Endothelial cell of umbilical vein (primary cell): ENCODE measurements around the gene PIP4K2C. TPM values are rescaled to one million over a fixed set of nuclear protein-coding genes. Genes with fewer than 3 reads are reported as not detected.

Experiments used
- BruUV-seq: library from RNA; stranded (reverse); fragments of 400-500 nt; replicated peaks from 2 replicates; lab custom pipeline; 2021; lab: Mats Ljungman, UMichigan
- CTCF ChIA-PET: fragments of 300-600, 350-600 bp; sonication (Branson Sonifier 250); formaldehyde crosslinking; loops from one replicate; lab custom pipeline; 2021; ENCODE audit warnings: antibody characterized with exemption, inconsistent platforms; lab: Charles Lee
- POLR2A ChIA-PET: fragments of 300-600, 350-600 bp; sonication (Branson Sonifier 250); formaldehyde crosslinking; loops from one replicate; lab custom pipeline; 2021; ENCODE audit warnings: antibody characterized with exemption, inconsistent platforms; lab: Charles Lee
- DNase-seq: peaks from one replicate; pipeline ENCODE4 v3.0.0-alpha.2; 2011; ENCODE audit warnings: low read depth, low spot score
- FAIRE-seq: peaks from 2 replicates; lab custom pipeline; 2011; peaks lifted over from hg19 to GRCh38; lab: Jason Lieb, UNC
- H2AFZ ChIP-seq: 2 replicates; pipeline ENCODE4 v1.6.0; 2012; ENCODE audit warnings: low read depth, low read length, control low read depth, inconsistent platforms
- H3K27ac ChIP-seq: 2 replicates; pipeline ENCODE4 v1.5.1; 2011; ENCODE audit warnings: low read depth, mild to moderate bottlenecking, control low read depth, low read length, moderate library complexity; ENCODE audit not compliant: insufficient read depth
- H3K27me3 ChIP-seq, 2 experiments: 2 replicates each; pipeline versions ENCODE4 v1.6.0 to v1.6.1; 2011; ENCODE audit warnings: low read length in 2 of 2, mixed read lengths in 1 of 2; ENCODE audit not compliant: control insufficient read depth in 2 of 2, insufficient read depth in 2 of 2
- H3K36me3 ChIP-seq, 2 experiments: 2 replicates in 1 of 2; 3 replicates in 1 of 2; pipeline ENCODE4 v1.5.1; 2011; ENCODE audit warnings: low read length in 2 of 2, mild to moderate bottlenecking in 1 of 2, moderate library complexity in 1 of 2; ENCODE audit not compliant: control insufficient read depth in 2 of 2, insufficient read depth in 2 of 2; ENCODE audit errors: extremely low read depth in 1 of 2
- H3K4me1 ChIP-seq: 3 replicates; pipeline ENCODE4 v1.5.1; 2011; ENCODE audit warnings: mild to moderate bottlenecking, low read length; ENCODE audit not compliant: control insufficient read depth, insufficient read depth; ENCODE audit errors: extremely low read depth
- H3K4me2 ChIP-seq: 2 replicates; pipeline ENCODE4 v1.6.1; 2011; ENCODE audit warnings: low read length, control low read depth, mixed read lengths; ENCODE audit not compliant: insufficient read depth
- H3K4me3 ChIP-seq, 3 experiments: fragments of 200-600 bp in 1 of 3; sonication (generic), shearing (Covaris generic) in 1 of 3; replicated peaks in 1 of 3; 2 replicates each; pipeline ENCODE4 v1.5.1; 2011 to 2016; ENCODE audit warnings: control low read depth in 3 of 3, low read length in 3 of 3, mild to moderate bottlenecking in 2 of 3, inconsistent platforms in 1 of 3, low read depth in 1 of 3, moderate library complexity in 1 of 3; ENCODE audit not compliant: insufficient read depth in 1 of 3
- H3K79me2 ChIP-seq: 2 replicates; pipeline ENCODE4 v1.6.0; 2012; ENCODE audit warnings: low read length, inconsistent platforms; ENCODE audit not compliant: control insufficient read depth, insufficient read depth
- H3K9ac ChIP-seq: replicated peaks from 2 replicates; pipeline ENCODE3; 2011; ENCODE audit warnings: low read length, control low read depth; ENCODE audit not compliant: insufficient read depth; ENCODE audit errors: extremely low read depth
- H3K9me1 ChIP-seq: replicated peaks from 3 replicates; pipeline ENCODE4 v1.6.0; 2011; ENCODE audit warnings: mild to moderate bottlenecking, low read length; ENCODE audit not compliant: control insufficient read depth, insufficient read depth; ENCODE audit errors: extremely low read depth
- H3K9me3 ChIP-seq: replicated peaks from 2 replicates; pipeline ENCODE4 v1.5.1; 2012; ENCODE audit warnings: low read length, inconsistent platforms; ENCODE audit not compliant: control insufficient read depth, insufficient read depth
- H4K20me1 ChIP-seq: replicated peaks from 2 replicates; pipeline ENCODE3; 2011; ENCODE audit warnings: mild to moderate bottlenecking, low read length; ENCODE audit not compliant: control insufficient read depth, insufficient read depth; ENCODE audit errors: extremely low read depth
- CTCF ChIP-seq, 2 donors: IDR thresholded peaks; 1 replicate in 1 of 2; 2 replicates in 1 of 2; pipeline ENCODE4 v1.5.1; 2011; ENCODE audit warnings: low read length in 2 of 2, mild to moderate bottlenecking in 2 of 2, moderate library complexity in 2 of 2, control low read depth in 1 of 2, inconsistent platforms in 1 of 2, low read depth in 1 of 2; ENCODE audit not compliant: insufficient read depth in 1 of 2; ENCODE audit errors: extremely low read depth in 1 of 2
- FOS ChIP-seq: IDR thresholded peaks from 2 replicates; pipeline ENCODE4 v1.6.1; 2011; ENCODE audit warnings: mild to moderate bottlenecking, low read length, moderate library complexity, borderline replicate concordance; ENCODE audit not compliant: insufficient read depth
- GATA2 ChIP-seq: IDR thresholded peaks from 2 replicates; pipeline ENCODE4 v1.7.0; 2011; ENCODE audit warnings: low read depth, mild to moderate bottlenecking, moderate library complexity, mixed read lengths, low read length; ENCODE audit not compliant: insufficient read length, insufficient read depth
- JUN ChIP-seq: IDR thresholded peaks from 2 replicates; pipeline ENCODE4 v1.6.1; 2011; ENCODE audit warnings: borderline replicate concordance, low read depth; ENCODE audit not compliant: insufficient read length, insufficient read depth
- MYC ChIP-seq: IDR thresholded peaks from one replicate; pipeline ENCODE4 v1.6.1; 2011; ENCODE audit warnings: mild to moderate bottlenecking, low read depth, low read length
- POLR2A ChIP-seq: IDR thresholded peaks from 2 replicates; pipeline ENCODE4 v1.6.1; 2012; ENCODE audit warnings: low read depth, mild to moderate bottlenecking, control low read depth, low read length
- POLR2AphosphoS5 ChIP-seq: IDR thresholded peaks from 2 replicates; pipeline ENCODE4 v1.6.1; 2012; ENCODE audit warnings: low read depth, mild to moderate bottlenecking, control low read depth, low read length, moderate library complexity; ENCODE audit not compliant: insufficient read depth
- dilution Hi-C: fragments of 300-500 bp; cut with MboI; formaldehyde crosslinking; loops from one replicate; pipeline ENCODE4 v1.15.0; 2019; ENCODE audit warnings: low sequenced_read_pairs; ENCODE audit not compliant: extremely low pct_ligation_motif_present
- intact Hi-C: fragments of 100-400 bp; cut with micrococcal nuclease; formaldehyde crosslinking; loops from one replicate; pipeline ENCODE4 v1.10.0; 2022
- polyA plus RNA-seq, 4 experiments: library from polyadenylated mRNA; depleted of rRNA in 3 of 4; stranded (reverse) in 3 of 4; unstranded in 1 of 4; fragments of >200 nt; gene quantifications; 2 replicates each; pipeline versions ENCODE4 v1.2.1 to v1.2.3, GENCODE V29; 2011 to 2012; ENCODE audit warnings: missing spikeins in 1 of 4
- total RNA-seq: library from RNA; stranded (reverse); gene quantifications from 2 replicates; pipeline ENCODE4 v1.2.3, GENCODE V29; 2021
- TF ChIP-seq, protein P1 (sequence below): IDR thresholded peaks from 2 replicates; pipeline ENCODE4 v1.6.1; 2011; ENCODE audit not compliant: insufficient read depth, insufficient read length

PIP4K2C gene
- total and polyA plus RNA-seq, 2 donors (not counting 3 experiments of a cell fraction or from before 2014, with no cell fraction given) = 10.5 to 11.5 TPM

GRCh38 chr12:57607958-57608663 lies 17.1 kb downstream of the PIP4K2C start:
- no TSS peak for BruUV-seq
- Histone ChIP-seq H3K4me3 (no peak overlapping the region), H2AFZ (no peak overlapping the region), H3K27ac (no peak overlapping the region), H3K9me1 (no peaks in the 10 kb centered on the region), H3K4me1 (peaks cover 9% of the 10 kb centered on the region), H3K9me3 (no peaks in the 10 kb centered on the region), H3K4me2 (no peak overlapping the region), H4K20me1 (no peaks in the 10 kb centered on the region), H3K9ac (no peak overlapping the region), H3K36me3 (peaks cover 0 to 1% of the 10 kb centered on the region in 2 experiments), H3K79me2 (no peaks in the 10 kb centered on the region), H3K27me3 (peaks cover 5 to 14% of the 10 kb centered on the region in 2 experiments)
- no peak for TF ChIP-seq CTCF (IDR thresholded peaks at IDR 0.05; ENCODE audit: extremely low read depth in 1 of 2, insufficient read depth in 1 of 2, low read depth in 1 of 2, low read length in 2 of 2)
- no peak for TF ChIP-seq MYC
- no peak for TF ChIP-seq POLR2A
- no peak for TF ChIP-seq POLR2AphosphoS5
- TF ChIP-seq FOS = no peak
- no peak for TF ChIP-seq GATA2
- TF ChIP-seq JUN = no peak
- TF ChIP-seq, protein P1, sequence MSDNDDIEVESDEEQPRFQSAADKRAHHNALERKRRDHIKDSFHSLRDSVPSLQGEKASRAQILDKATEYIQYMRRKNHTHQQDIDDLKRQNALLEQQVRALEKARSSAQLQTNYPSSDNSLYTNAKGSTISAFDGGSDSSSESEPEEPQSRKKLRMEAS = no peak
- ChIA-PET CTCF (interaction anchor here (1.4 to 6.8 kb wide), 3 partner anchors 14 to 25 kb away, joined by 3 to 44 read pairs (median 4); no protein-coding TSS in a partner anchor), POLR2A (no interaction called here)
- DNase-seq = no peak
- dilution Hi-C loops (no loop called here), intact Hi-C loops (no loop called here)
- FAIRE-seq = no peak
